Keratinocyte (primary cell): Measurements from ENCODE around the gene PIGT. TPM values are rescaled to one million over a fixed set of nuclear protein-coding genes. Genes with fewer than 3 reads are reported as not detected.

ENCODE experiments used
- DNase-seq: peaks from one replicate; pipeline ENCODE4 v3.0.0-alpha.2; 2011; ENCODE audit warnings: low read depth, missing footprints, low spot score
- FAIRE-seq: peaks from 2 replicates; lab custom pipeline; 2011; peaks lifted over from hg19 to GRCh38; lab: Jason Lieb, UNC
- H2AFZ ChIP-seq: 2 replicates; pipeline ENCODE4 v1.6.0; 2012; ENCODE audit warnings: low read length, control low read depth, inconsistent platforms; ENCODE audit not compliant: control insufficient read depth
- H3K27ac ChIP-seq: 2 replicates; pipeline ENCODE4 v1.5.1; 2011; ENCODE audit warnings: low read length; ENCODE audit not compliant: control insufficient read depth, insufficient read depth
- H3K27me3 ChIP-seq: 3 replicates; pipeline ENCODE4 v1.6.0; 2011; ENCODE audit warnings: low read length; ENCODE audit not compliant: control insufficient read depth, insufficient read depth; ENCODE audit errors: extremely low read depth
- H3K36me3 ChIP-seq, 2 experiments: 2 replicates in 1 of 2; 3 replicates in 1 of 2; pipeline ENCODE4 v1.5.1; 2011; ENCODE audit warnings: low read length in 2 of 2, mild to moderate bottlenecking in 1 of 2; ENCODE audit not compliant: control insufficient read depth in 2 of 2, insufficient read depth in 2 of 2; ENCODE audit errors: extremely low read depth in 1 of 2
- H3K4me1 ChIP-seq: 3 replicates; pipeline ENCODE4 v1.5.1; 2011; ENCODE audit warnings: low read length; ENCODE audit not compliant: control insufficient read depth, insufficient read depth; ENCODE audit errors: extremely low read depth
- H3K4me2 ChIP-seq: 3 replicates; pipeline ENCODE4 v1.6.0; 2011; ENCODE audit warnings: low read depth, low read length; ENCODE audit not compliant: control insufficient read depth, insufficient read depth; ENCODE audit errors: extremely low read depth
- H3K4me3 ChIP-seq, 3 experiments: fragments of 200-600 bp in 1 of 3; sonication (generic) in 1 of 3; 2 replicates in 2 of 3; 3 replicates in 1 of 3; pipeline ENCODE4 v1.5.1; 2011 to 2016; ENCODE audit warnings: low read length in 3 of 3, mild to moderate bottlenecking in 3 of 3, control low read depth in 2 of 3, inconsistent platforms in 1 of 3, low read depth in 1 of 3, mixed read lengths in 1 of 3, mixed run types in 1 of 3, moderate library complexity in 1 of 3; ENCODE audit not compliant: control insufficient read depth in 2 of 3, insufficient read depth in 2 of 3; ENCODE audit errors: extremely low read depth in 1 of 3
- H3K79me2 ChIP-seq: 2 replicates; pipeline ENCODE4 v1.6.0; 2012; ENCODE audit warnings: low read length; ENCODE audit not compliant: control insufficient read depth, insufficient read depth
- H3K9ac ChIP-seq: 3 replicates; pipeline ENCODE4 v1.6.0; 2011; ENCODE audit warnings: low read length; ENCODE audit not compliant: control insufficient read depth, insufficient read depth; ENCODE audit errors: extremely low read depth
- H3K9me1 ChIP-seq: 3 replicates; pipeline ENCODE4 v1.6.0; 2011; ENCODE audit warnings: low read length; ENCODE audit not compliant: control insufficient read depth, insufficient read depth; ENCODE audit errors: extremely low read depth
- H3K9me3 ChIP-seq: 2 replicates; pipeline ENCODE4 v1.5.1; 2012; ENCODE audit warnings: low read depth, low read length; ENCODE audit not compliant: control insufficient read depth
- H4K20me1 ChIP-seq: 3 replicates; pipeline ENCODE4 v1.6.0; 2011; ENCODE audit warnings: low read length; ENCODE audit not compliant: control insufficient read depth, insufficient read depth; ENCODE audit errors: extremely low read depth
- EZH2 ChIP-seq: IDR thresholded peaks from one replicate; pipeline ENCODE4 v1.6.1; 2012; ENCODE audit warnings: inconsistent platforms, mild to moderate bottlenecking, low read length, moderate library complexity
- dilution Hi-C: fragments of 300-500 bp; cut with MboI; formaldehyde crosslinking; loops from one replicate; pipeline ENCODE4 v1.7.0; 2020; ENCODE audit warnings: low sequenced_read_pairs; ENCODE audit not compliant: extremely low pct_ligation_motif_present
- polyA plus RNA-seq, 5 experiments: library from polyadenylated mRNA; depleted of rRNA in 3 of 5; stranded (reverse) in 3 of 5; stranded (forward) in 1 of 5; unstranded in 1 of 5; fragments of >200 nt; gene quantifications; 1 replicate in 1 of 5; 2 replicates in 3 of 5; 3 replicates in 1 of 5; pipeline versions ENCODE4 v1.2.1 to v1.2.3, GENCODE V29; 2011 to 2012; ENCODE audit warnings: missing spikeins in 2 of 5, low read depth in 1 of 5, low replicate concordance in 1 of 5
- TF ChIP-seq, protein P1 (sequence below), 3 experiments: IDR thresholded peaks in 1 of 3; conservative IDR thresholded peaks in 1 of 3; optimal IDR thresholded peaks in 1 of 3; 2 replicates in 2 of 3; 3 replicates in 1 of 3; pipeline versions ENCODE3 to v1.5.1; 2011; ENCODE audit warnings: low read length in 3 of 3, mild to moderate bottlenecking in 3 of 3, moderate library complexity in 2 of 3, control low read depth in 1 of 3, inconsistent platforms in 1 of 3; ENCODE audit not compliant: insufficient read depth in 2 of 3; ENCODE audit errors: extremely low read depth in 1 of 3

Gene PIGT
- polyA plus RNA-seq, 1 donor (not counting 4 experiments of a cell fraction or from before 2014, with no cell fraction given) = 26.5 TPM

DNA sequence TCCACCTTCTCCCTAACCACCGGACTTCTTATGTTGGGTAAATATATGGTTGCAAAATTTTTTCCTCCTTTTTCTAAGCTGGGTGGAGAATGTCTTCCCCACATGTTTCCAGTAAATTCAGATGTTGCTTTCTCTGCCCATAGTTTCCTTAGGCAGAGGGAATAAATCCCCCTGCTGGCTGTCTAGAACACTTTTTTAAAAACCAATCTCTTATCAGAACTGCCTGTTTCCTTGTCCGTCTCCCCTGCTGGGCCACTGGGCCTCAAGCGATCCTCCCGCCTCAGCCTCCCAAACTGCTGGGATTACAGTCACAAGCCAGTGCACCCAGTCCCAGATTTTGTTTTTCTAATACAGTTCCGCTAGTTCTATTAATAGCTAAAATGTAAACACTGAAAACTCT is 43.7 kb downstream of the PIGT start:
- H3K9me1 ChIP-seq = no peaks in the 10 kb centered on the region
- no peaks in the 10 kb centered on the region for H4K20me1 ChIP-seq
- DNase-seq = no peak
- no peaks in the 10 kb centered on the region for H3K4me1 ChIP-seq
- no peak for FAIRE-seq
- no peak overlapping the region for H3K4me3 ChIP-seq
- TF ChIP-seq, protein P1, sequence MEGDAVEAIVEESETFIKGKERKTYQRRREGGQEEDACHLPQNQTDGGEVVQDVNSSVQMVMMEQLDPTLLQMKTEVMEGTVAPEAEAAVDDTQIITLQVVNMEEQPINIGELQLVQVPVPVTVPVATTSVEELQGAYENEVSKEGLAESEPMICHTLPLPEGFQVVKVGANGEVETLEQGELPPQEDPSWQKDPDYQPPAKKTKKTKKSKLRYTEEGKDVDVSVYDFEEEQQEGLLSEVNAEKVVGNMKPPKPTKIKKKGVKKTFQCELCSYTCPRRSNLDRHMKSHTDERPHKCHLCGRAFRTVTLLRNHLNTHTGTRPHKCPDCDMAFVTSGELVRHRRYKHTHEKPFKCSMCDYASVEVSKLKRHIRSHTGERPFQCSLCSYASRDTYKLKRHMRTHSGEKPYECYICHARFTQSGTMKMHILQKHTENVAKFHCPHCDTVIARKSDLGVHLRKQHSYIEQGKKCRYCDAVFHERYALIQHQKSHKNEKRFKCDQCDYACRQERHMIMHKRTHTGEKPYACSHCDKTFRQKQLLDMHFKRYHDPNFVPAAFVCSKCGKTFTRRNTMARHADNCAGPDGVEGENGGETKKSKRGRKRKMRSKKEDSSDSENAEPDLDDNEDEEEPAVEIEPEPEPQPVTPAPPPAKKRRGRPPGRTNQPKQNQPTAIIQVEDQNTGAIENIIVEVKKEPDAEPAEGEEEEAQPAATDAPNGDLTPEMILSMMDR (optimal IDR thresholded peaks at IDR 0.05 in 1 of 3, IDR thresholded peaks at IDR 0.05 in 1 of 3, conservative IDR thresholded peaks at IDR 0.05 in 1 of 3; ENCODE audit: extremely low read depth in 1 of 3, insufficient read depth in 2 of 3, low read length in 3 of 3) = peak in 1 of 3 experiments; percentile 25
- TF ChIP-seq EZH2 = no peak
- no peak overlapping the region for H3K27ac ChIP-seq
- no peak overlapping the region for H2AFZ ChIP-seq
- peaks cover 28% of the 10 kb centered on the region for H3K27me3 ChIP-seq
- H3K9me3 ChIP-seq = no peaks in the 10 kb centered on the region
- no peaks in the 10 kb centered on the region for H3K36me3 ChIP-seq
- no peak overlapping the region for H3K9ac ChIP-seq
- no peaks in the 10 kb centered on the region for H3K79me2 ChIP-seq
- H3K4me2 ChIP-seq = no peak overlapping the region
- dilution Hi-C loops = no loop called here

DNA sequence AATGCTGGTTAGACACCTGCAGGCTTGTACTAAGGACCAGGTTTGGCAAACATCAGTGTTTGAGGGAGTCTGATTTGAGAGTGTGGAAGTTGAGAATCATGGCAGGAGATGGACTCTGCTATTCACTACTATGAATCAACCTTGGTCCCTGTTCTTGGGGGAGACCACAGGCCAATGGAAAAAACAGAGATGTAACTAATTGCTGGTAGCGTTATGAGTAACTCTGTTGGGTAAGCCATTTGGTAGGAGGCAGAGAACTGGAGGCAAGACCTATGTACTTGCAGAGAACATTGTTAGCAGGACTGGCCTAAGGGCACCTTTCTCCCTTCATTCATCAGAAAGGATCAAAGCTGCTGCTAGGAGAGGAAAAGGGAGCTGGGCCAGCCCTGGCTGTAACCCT is 45.3 kb downstream of the PIGT start:
- peaks cover 30% of the 10 kb centered on the region for H3K27me3 ChIP-seq
- no peak overlapping the region for H2AFZ ChIP-seq
- no peaks in the 10 kb centered on the region for H3K9me3 ChIP-seq
- H3K79me2 ChIP-seq = no peaks in the 10 kb centered on the region
- no peaks in the 10 kb centered on the region for H4K20me1 ChIP-seq
- no peak overlapping the region for H3K4me3 ChIP-seq
- H3K9me1 ChIP-seq = no peaks in the 10 kb centered on the region
- DNase-seq (no peak), FAIRE-seq (no peak)
- no peaks in the 10 kb centered on the region for H3K36me3 ChIP-seq
- no peak overlapping the region for H3K9ac ChIP-seq
- TF ChIP-seq, protein P1 (optimal IDR thresholded peaks at IDR 0.05 in 1 of 3, IDR thresholded peaks at IDR 0.05 in 1 of 3, conservative IDR thresholded peaks at IDR 0.05 in 1 of 3; ENCODE audit: extremely low read depth in 1 of 3, insufficient read depth in 2 of 3, low read length in 3 of 3) = no peak
- peak; percentile 29 for TF ChIP-seq EZH2
- H3K4me2 ChIP-seq = no peak overlapping the region
- no peak overlapping the region for H3K27ac ChIP-seq
- dilution Hi-C loops = no loop called here
- H3K4me1 ChIP-seq = no peaks in the 10 kb centered on the region
